Stimulated activated CD8-positive, alpha-beta memory T cell treated with anti-CD3 and anti-CD28 coated beads, Interleukin-15, amount 100 ng/mL, for 4 hours (primary cell): Measurements from ENCODE around the gene DHX32.
A peak's percentile ranks its signal among the peaks of the same experiment; 100 is the strongest.

Source experiments
- DNase-seq, 2 donors: peaks; one replicate each; pipeline ENCODE4 v3.0.0-alpha.2; 2020; ENCODE audit warnings: low read depth in 2 of 2

Gene DHX32

GRCh38 chr10:125849448-125849847, 31.6 kb downstream of the DHX32 start:
- DNase-seq, result no peak

GRCh38 chr10:125848857-125849256, 32.2 kb downstream of the DHX32 start:
- no peak for DNase-seq

GRCh38 chr10:125848371-125848770, 32.7 kb downstream of the DHX32 start:
- no peak for DNase-seq

GRCh38 chr10:125846894-125847293, 34.2 kb downstream of the DHX32 start:
- no peak for DNase-seq

- no peak for DNase-seq
These were observed 35.5 kb downstream of the DHX32 start for GRCh38 chr10:125845617-125846016.

- DNase-seq, result no peak
These were observed 36.3 kb downstream of the DHX32 start for GRCh38 chr10:125844751-125845221.

GRCh38 chr10:125843603-125844329, 37.3 kb downstream of the DHX32 start:
- DNase-seq, result no peak

- DNase-seq, result no peak
These were observed 40.1 kb downstream of the DHX32 start for GRCh38 chr10:125840955-125841354.

GRCh38 chr10:125840406-125840805, 40.7 kb downstream of the DHX32 start:
- DNase-seq, result no peak

- no peak for DNase-seq
These were observed 42.1 kb downstream of the DHX32 start for GRCh38 chr10:125838802-125839575.

GRCh38 chr10:125836746-125837145, 44.3 kb downstream of the DHX32 start:
- DNase-seq, result no peak

- no peak for DNase-seq
These were observed 52.8 kb downstream of the DHX32 start for GRCh38 chr10:125828311-125828710.

- no peak for DNase-seq
These were observed 54.0 kb downstream of the DHX32 start for GRCh38 chr10:125827133-125827532.

- DNase-seq, result no peak
These were observed 56.4 kb downstream of the DHX32 start for GRCh38 chr10:125824736-125825135.

- no peak for DNase-seq
These were observed 57.3 kb downstream of the DHX32 start for GRCh38 chr10:125823663-125824251.

GRCh38 chr10:125822878-125823662, 58.0 kb downstream of the DHX32 start, which contains the start of the genes BCCIP and UROS:
Gene BCCIP, plus strand, starts transcription at chr10:125823546. Its CDS starts 12 bp downstream, at chr10:125823558.
Gene UROS, minus strand, starts transcription at chr10:125823258. Its CDS starts 6,759 bp downstream, at chr10:125816499.
- peak; percentile 79 to 84 for DNase-seq

- DNase-seq, result no peak
These were observed 60.4 kb downstream of the DHX32 start for GRCh38 chr10:125820701-125821100.

- DNase-seq, result no peak
These were observed 63.6 kb downstream of the DHX32 start for GRCh38 chr10:125817337-125817946.

- no peak for DNase-seq
These were observed 64.5 kb downstream of the DHX32 start for GRCh38 chr10:125816548-125816947.

- no peak for DNase-seq
These were observed 65.3 kb downstream of the DHX32 start for GRCh38 chr10:125815764-125816163.

GRCh38 chr10:125812128-125812750, 68.9 kb downstream of the DHX32 start:
- no peak for DNase-seq
